SK-N-SH (cell line): ENCODE data around the gene LOXL4. TPM values are rescaled to one million over a fixed set of nuclear protein-coding genes. Genes with fewer than 3 reads are reported as not detected.

Experiments used
- CTCF ChIA-PET: fragments of 300-600, 350-600 bp; formaldehyde crosslinking; extraction: SDS; loops from one replicate; lab custom pipeline; 2021; lab: Yijun Ruan, JAX
- POLR2A ChIA-PET: fragments of 350-600 bp; sonication (Branson Sonifier 250); formaldehyde crosslinking; extraction: SDS; loops from one replicate; lab custom pipeline; 2020; ENCODE audit warnings: antibody characterized with exemption, inconsistent platforms; lab: Yijun Ruan, JAX
- DNase-seq: peaks from one replicate; pipeline ENCODE4 v3.0.0; 2012
- H2AFZ ChIP-seq: fragments of 200-600 bp; sonication (generic); 2 replicates; pipeline ENCODE4 v1.8.1; 2016; ENCODE audit warnings: antibody characterized with exemption, mild to moderate bottlenecking, low read depth
- H3F3A ChIP-seq: fragments of 200-600 bp; sonication (generic); replicated peaks from 2 replicates; pipeline ENCODE3; 2016; ENCODE audit warnings: antibody characterized with exemption, mild to moderate bottlenecking; ENCODE audit not compliant: insufficient read depth
- H3K27ac ChIP-seq, 2 experiments: fragments of 200-500 bp in 1 of 2; fragments of 200-600 bp in 1 of 2; sonication (Bioruptor generic) in 1 of 2; sonication (generic), shearing (Covaris generic) in 1 of 2; 2 replicates each; pipeline versions ENCODE4 v1.5.1 to v1.6.1; 2014 to 2016; ENCODE audit warnings: low read depth in 2 of 2, inconsistent platforms in 1 of 2, low read length in 1 of 2, mild to moderate bottlenecking in 1 of 2, mixed read lengths in 1 of 2
- H3K27me3 ChIP-seq: fragments of 200-600 bp; sonication (generic), shearing (Covaris generic); 2 replicates; pipeline ENCODE4 v1.6.1; 2016; ENCODE audit warnings: mixed run types; ENCODE audit not compliant: insufficient read depth
- H3K36me3 ChIP-seq, 2 experiments: fragments of 200-500 bp in 1 of 2; fragments of 200-600 bp in 1 of 2; sonication (Bioruptor generic) in 1 of 2; sonication (generic) in 1 of 2; replicated peaks in 1 of 2; 2 replicates each; pipeline versions ENCODE3 to v1.5.1; 2014 to 2016; ENCODE audit warnings: low read length in 1 of 2, mild to moderate bottlenecking in 1 of 2; ENCODE audit not compliant: insufficient read depth in 2 of 2, control insufficient read depth in 1 of 2
- H3K4me1 ChIP-seq, 2 experiments: fragments of 200-500 bp in 1 of 2; fragments of 200-600 bp in 1 of 2; sonication (Bioruptor generic) in 1 of 2; sonication (generic), shearing (Covaris generic) in 1 of 2; 2 replicates each; pipeline versions ENCODE4 v1.5.1 to v1.6.1; 2014 to 2016; ENCODE audit warnings: low read depth in 1 of 2, low read length in 1 of 2, mixed run types in 1 of 2; ENCODE audit not compliant: insufficient read depth in 2 of 2, control insufficient read depth in 1 of 2
- H3K4me2 ChIP-seq: fragments of 200-600 bp; sonication (generic), shearing (Covaris generic); 2 replicates; pipeline ENCODE4 v1.6.1; 2017; ENCODE audit warnings: mixed run types
- H3K4me3 ChIP-seq, 2 experiments: fragments of 200-500 bp in 1 of 2; fragments of 200-600 bp in 1 of 2; sonication (Bioruptor generic) in 1 of 2; sonication (generic), shearing (Covaris generic) in 1 of 2; 2 replicates each; pipeline versions ENCODE4 v1.5.1 to v1.8.1; 2014 to 2016; ENCODE audit warnings: low read depth in 2 of 2, inconsistent platforms in 1 of 2, low read length in 1 of 2, mild to moderate bottlenecking in 1 of 2, mixed read lengths in 1 of 2, moderate library complexity in 1 of 2
- H3K79me2 ChIP-seq: fragments of 200-600 bp; sonication (generic); 2 replicates; pipeline ENCODE4 v1.8.1; 2017; ENCODE audit warnings: mild to moderate bottlenecking; ENCODE audit not compliant: insufficient read depth
- H3K9ac ChIP-seq: fragments of 200-600 bp; sonication (generic); 2 replicates; pipeline ENCODE4 v1.6.1; 2017; ENCODE audit warnings: mixed run types
- H3K9me2 ChIP-seq: fragments of 200-600 bp; sonication (generic); 2 replicates; pipeline ENCODE4 v1.6.1; 2017; ENCODE audit warnings: mixed run types
- H3K9me3 ChIP-seq: fragments of 200-600 bp; sonication (generic); 2 replicates; pipeline ENCODE4 v1.6.1; 2017; ENCODE audit warnings: mixed run types, mild to moderate bottlenecking, moderate library complexity
- H4K20me1 ChIP-seq: fragments of 200-600 bp; sonication (generic); 2 replicates; pipeline ENCODE4 v1.6.1; 2017; ENCODE audit warnings: mild to moderate bottlenecking, mixed run types; ENCODE audit not compliant: insufficient read depth
- CHD2 ChIP-seq: fragments of 150-350 bp; IDR thresholded peaks from 2 replicates; pipeline ENCODE4 v1.6.1; 2018; ENCODE audit warnings: low read length; ENCODE audit not compliant: partially characterized antibody
- FOSL2 ChIP-seq: IDR thresholded peaks from 2 replicates; pipeline ENCODE4 v1.4.0; 2012; ENCODE audit warnings: low read depth, mild to moderate bottlenecking, moderate library complexity, borderline replicate concordance
- GABPA ChIP-seq: IDR thresholded peaks from 2 replicates; pipeline ENCODE4 v1.4.0; 2012; ENCODE audit warnings: low read depth, mild to moderate bottlenecking
- GATA2 ChIP-seq: sonication (generic); formaldehyde crosslinking; IDR thresholded peaks from 2 replicates; pipeline ENCODE4 v1.5.0; 2020; ENCODE audit warnings: mild to moderate bottlenecking, missing genetic modification reagents
- MXI1 ChIP-seq: IDR thresholded peaks from 2 replicates; pipeline ENCODE4 v1.6.1; 2012; ENCODE audit warnings: mild to moderate bottlenecking, low read depth, low read length, improper control_type of control experiment
- NRF1 ChIP-seq: IDR thresholded peaks from 2 replicates; pipeline ENCODE4 v1.6.1; 2012; ENCODE audit warnings: low read depth, mild to moderate bottlenecking, low read length
- RFX5 ChIP-seq: IDR thresholded peaks from 2 replicates; pipeline ENCODE4 v1.6.1; 2012; ENCODE audit warnings: mild to moderate bottlenecking, improper control_type of control experiment, low read length
- SIN3A ChIP-seq: IDR thresholded peaks from 2 replicates; pipeline ENCODE4 v1.6.1; 2012; ENCODE audit warnings: low read depth, mild to moderate bottlenecking, low read length, moderate library complexity, borderline replicate concordance
- TEAD4 ChIP-seq: IDR thresholded peaks from 2 replicates; pipeline ENCODE4 v1.4.0; 2012; ENCODE audit warnings: mild to moderate bottlenecking, borderline replicate concordance; ENCODE audit not compliant: insufficient read depth
- WGBS: methylation state at CpG from one replicate; pipeline ENCODE4 v1.1.6; 2017; ENCODE audit warnings: low lambda C conversion rate; 5-methylcytosine and 5-hydroxymethylcytosine counted together
- polyA plus RNA-seq, 3 experiments: library from polyadenylated mRNA; depleted of rRNA; stranded (reverse); fragments of >200 nt; gene quantifications; 2 replicates each; pipeline ENCODE4 v1.2.3, GENCODE V29; 2012
- TF ChIP-seq, protein P1 (sequence below): IDR thresholded peaks from 2 replicates; pipeline ENCODE4 v1.4.0; 2012; ENCODE audit warnings: low read depth
- TF ChIP-seq, protein P2 (sequence below): IDR thresholded peaks from 2 replicates; pipeline ENCODE4 v1.4.0; 2012; ENCODE audit warnings: low read depth, borderline replicate concordance
- TF ChIP-seq, protein P3 (sequence below): fragments of 150-350 bp; IDR thresholded peaks from 2 replicates; pipeline ENCODE4 v1.6.1; 2017; ENCODE audit warnings: antibody characterized with exemption, low read length, low read depth, borderline replicate concordance
- TF ChIP-seq, protein P4 (sequence below): fragments of 200-600 bp; sonication (generic); IDR thresholded peaks from 2 replicates; pipeline ENCODE4 v1.6.1; 2017; ENCODE audit warnings: antibody characterized with exemption, mild to moderate bottlenecking, moderate library complexity
- TF ChIP-seq, protein P5 (sequence below): fragments of 150-350 bp; IDR thresholded peaks from 2 replicates; pipeline ENCODE4 v1.6.1; 2016; ENCODE audit warnings: mild to moderate bottlenecking, low read depth, low read length

The LOXL4 gene
- polyA plus RNA-seq, 1 of the 3 experiments (the other 2 are of a cell fraction) = 1.7 TPM

DNA sequence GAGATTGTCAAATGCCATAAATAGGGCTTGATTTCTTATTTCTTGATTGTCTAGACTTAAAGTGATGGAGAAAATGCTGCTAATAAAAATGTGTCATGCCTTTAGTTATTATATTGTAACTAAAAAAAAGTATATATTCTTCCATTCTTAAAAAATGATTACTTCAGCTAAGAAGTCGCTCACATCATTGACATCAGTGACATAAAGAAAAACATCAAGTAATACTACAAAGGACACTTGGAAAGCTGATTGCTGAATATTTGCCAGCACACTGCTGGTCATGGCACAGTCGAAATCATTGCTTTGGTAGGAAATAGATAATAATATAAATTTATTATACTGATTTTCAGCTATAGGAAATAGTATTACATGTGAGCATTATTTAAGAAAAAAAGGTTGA lies 62.6 kb downstream of the LOXL4 start:
- H3K27ac ChIP-seq = no peak overlapping the region
- POLR2A ChIA-PET = no interaction called here
- no peak overlapping the region for H2AFZ ChIP-seq
- H3K4me1 ChIP-seq = no peaks in the 10 kb centered on the region
- CTCF ChIA-PET = interaction anchor here (1.3 to 1.8 kb wide), 2 partner anchors 35 to 104 kb away, joined by 5 to 8 read pairs; no protein-coding TSS in a partner anchor
- no peak for TF ChIP-seq FOSL2
- H3K9me3 ChIP-seq = no peaks in the 10 kb centered on the region
- no peak overlapping the region for H3K4me3 ChIP-seq
- no peaks in the 10 kb centered on the region for H3K27me3 ChIP-seq
- H3K9ac ChIP-seq = no peak overlapping the region
- H3K9me2 ChIP-seq = no peaks in the 10 kb centered on the region
- 94% methylated on average over 2 of the region's 2 CpGs for WGBS
- peaks cover 19 to 23% of the 10 kb centered on the region in 2 experiments for H3K36me3 ChIP-seq
- no peak for DNase-seq
- H3K79me2 ChIP-seq = peaks cover 5% of the 10 kb centered on the region; the same call in 1 of the 2 replicates
- H4K20me1 ChIP-seq = no peaks in the 10 kb centered on the region
- H3F3A ChIP-seq = no peaks in the 10 kb centered on the region
- H3K4me2 ChIP-seq = no peak overlapping the region

DNA sequence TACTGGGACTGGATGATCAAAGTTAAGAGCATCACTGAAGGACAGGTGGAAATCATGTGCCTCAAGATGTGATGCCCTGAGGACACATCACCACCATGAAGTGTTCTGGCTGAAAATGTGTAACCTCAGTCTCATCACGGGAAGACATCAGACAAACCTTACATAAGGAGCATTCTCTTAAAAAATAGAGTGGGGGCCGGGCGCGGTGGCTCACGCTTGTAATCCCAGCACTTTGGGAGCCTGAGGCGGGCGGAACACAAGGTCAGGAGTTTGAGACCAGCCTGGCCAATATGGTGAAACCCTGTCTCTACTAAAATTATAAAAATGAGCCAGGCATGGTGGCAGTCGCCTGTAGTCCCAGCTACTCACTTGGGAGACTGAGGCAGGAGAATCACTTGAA lies 65.6 kb downstream of the LOXL4 start:
- Histone ChIP-seq H3K27me3 (no peaks in the 10 kb centered on the region), H3K9me3 (no peaks in the 10 kb centered on the region), H2AFZ (no peak overlapping the region), H3K4me2 (no peak overlapping the region), H3K4me3 (no peak overlapping the region), H3K79me2 (peaks cover 10% of the 10 kb centered on the region), H3K27ac (no peak overlapping the region), H4K20me1 (no peaks in the 10 kb centered on the region), H3K9ac (no peak overlapping the region), H3K9me2 (no peaks in the 10 kb centered on the region), H3K36me3 (no peaks in the 10 kb centered on the region), H3F3A (no peaks in the 10 kb centered on the region), H3K4me1 (no peaks in the 10 kb centered on the region; a peak in 1 of 4 replicates)
- DNase-seq = no peak
- TF ChIP-seq, protein P1, sequence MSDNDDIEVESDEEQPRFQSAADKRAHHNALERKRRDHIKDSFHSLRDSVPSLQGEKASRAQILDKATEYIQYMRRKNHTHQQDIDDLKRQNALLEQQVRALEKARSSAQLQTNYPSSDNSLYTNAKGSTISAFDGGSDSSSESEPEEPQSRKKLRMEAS = no peak
- TF ChIP-seq CHD2 (no peak), MXI1 (no peak), SIN3A (no peak), RFX5 (no peak)
- TF ChIP-seq, protein P2, sequence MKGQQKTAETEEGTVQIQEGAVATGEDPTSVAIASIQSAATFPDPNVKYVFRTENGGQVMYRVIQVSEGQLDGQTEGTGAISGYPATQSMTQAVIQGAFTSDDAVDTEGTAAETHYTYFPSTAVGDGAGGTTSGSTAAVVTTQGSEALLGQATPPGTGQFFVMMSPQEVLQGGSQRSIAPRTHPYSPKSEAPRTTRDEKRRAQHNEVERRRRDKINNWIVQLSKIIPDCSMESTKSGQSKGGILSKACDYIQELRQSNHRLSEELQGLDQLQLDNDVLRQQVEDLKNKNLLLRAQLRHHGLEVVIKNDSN = no peak
- 97% methylated on average over 8 of the region's 8 CpGs for WGBS
- POLR2A ChIA-PET = no interaction called here
- CTCF ChIA-PET = no interaction called here

DNA sequence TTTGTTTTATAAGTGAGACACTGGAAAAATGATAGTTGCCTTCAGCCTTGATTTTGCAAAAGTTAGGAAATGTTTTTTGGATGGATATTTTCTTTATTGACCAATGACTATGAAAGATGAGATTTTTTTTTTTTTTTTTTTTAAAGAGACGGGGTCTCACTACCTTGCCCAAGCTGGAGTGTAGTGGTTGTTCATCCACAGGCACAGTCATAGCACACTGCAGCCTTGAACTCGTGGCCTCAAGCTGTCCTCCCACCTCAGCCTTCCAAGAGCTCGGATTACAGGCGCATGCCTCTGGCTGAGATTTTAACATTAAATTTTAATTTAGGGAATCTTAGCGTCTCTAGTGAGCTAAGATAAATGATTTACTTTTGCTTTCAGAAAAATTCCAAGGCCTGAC lies 66.2 kb downstream of the LOXL4 start:
- H3K9me2 ChIP-seq = no peaks in the 10 kb centered on the region

More for the DNA sequence above, 66.2 kb downstream of the LOXL4 start:
- H3K79me2 ChIP-seq = peaks cover 15% of the 10 kb centered on the region
- TF ChIP-seq TEAD4 (no peak), GABPA (no peak), NRF1 (no peak), GATA2 (CRISPR knock-in tag) (no peak)
- TF ChIP-seq, protein P3, sequence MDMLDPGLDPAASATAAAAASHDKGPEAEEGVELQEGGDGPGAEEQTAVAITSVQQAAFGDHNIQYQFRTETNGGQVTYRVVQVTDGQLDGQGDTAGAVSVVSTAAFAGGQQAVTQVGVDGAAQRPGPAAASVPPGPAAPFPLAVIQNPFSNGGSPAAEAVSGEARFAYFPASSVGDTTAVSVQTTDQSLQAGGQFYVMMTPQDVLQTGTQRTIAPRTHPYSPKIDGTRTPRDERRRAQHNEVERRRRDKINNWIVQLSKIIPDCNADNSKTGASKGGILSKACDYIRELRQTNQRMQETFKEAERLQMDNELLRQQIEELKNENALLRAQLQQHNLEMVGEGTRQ = no peak
- TF ChIP-seq, protein P4, sequence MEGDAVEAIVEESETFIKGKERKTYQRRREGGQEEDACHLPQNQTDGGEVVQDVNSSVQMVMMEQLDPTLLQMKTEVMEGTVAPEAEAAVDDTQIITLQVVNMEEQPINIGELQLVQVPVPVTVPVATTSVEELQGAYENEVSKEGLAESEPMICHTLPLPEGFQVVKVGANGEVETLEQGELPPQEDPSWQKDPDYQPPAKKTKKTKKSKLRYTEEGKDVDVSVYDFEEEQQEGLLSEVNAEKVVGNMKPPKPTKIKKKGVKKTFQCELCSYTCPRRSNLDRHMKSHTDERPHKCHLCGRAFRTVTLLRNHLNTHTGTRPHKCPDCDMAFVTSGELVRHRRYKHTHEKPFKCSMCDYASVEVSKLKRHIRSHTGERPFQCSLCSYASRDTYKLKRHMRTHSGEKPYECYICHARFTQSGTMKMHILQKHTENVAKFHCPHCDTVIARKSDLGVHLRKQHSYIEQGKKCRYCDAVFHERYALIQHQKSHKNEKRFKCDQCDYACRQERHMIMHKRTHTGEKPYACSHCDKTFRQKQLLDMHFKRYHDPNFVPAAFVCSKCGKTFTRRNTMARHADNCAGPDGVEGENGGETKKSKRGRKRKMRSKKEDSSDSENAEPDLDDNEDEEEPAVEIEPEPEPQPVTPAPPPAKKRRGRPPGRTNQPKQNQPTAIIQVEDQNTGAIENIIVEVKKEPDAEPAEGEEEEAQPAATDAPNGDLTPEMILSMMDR = no peak
- TF ChIP-seq, protein P5, sequence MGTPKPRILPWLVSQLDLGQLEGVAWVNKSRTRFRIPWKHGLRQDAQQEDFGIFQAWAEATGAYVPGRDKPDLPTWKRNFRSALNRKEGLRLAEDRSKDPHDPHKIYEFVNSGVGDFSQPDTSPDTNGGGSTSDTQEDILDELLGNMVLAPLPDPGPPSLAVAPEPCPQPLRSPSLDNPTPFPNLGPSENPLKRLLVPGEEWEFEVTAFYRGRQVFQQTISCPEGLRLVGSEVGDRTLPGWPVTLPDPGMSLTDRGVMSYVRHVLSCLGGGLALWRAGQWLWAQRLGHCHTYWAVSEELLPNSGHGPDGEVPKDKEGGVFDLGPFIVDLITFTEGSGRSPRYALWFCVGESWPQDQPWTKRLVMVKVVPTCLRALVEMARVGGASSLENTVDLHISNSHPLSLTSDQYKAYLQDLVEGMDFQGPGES = no peak
- TF ChIP-seq, all 33 proteins: peak for 0
- Histone ChIP-seq H3K4me1 (no peaks in the 10 kb centered on the region; a peak in 1 of 4 replicates), H3K4me2 (no peak overlapping the region), H3K27ac (no peak overlapping the region), H3K27me3 (no peaks in the 10 kb centered on the region), H3K9ac (no peak overlapping the region), H3K36me3 (no peaks in the 10 kb centered on the region), H2AFZ (no peak overlapping the region), H3K4me3 (no peak overlapping the region), H3K9me3 (no peaks in the 10 kb centered on the region), H3F3A (no peaks in the 10 kb centered on the region), H4K20me1 (no peaks in the 10 kb centered on the region)
- DNase-seq = no peak
- CTCF ChIA-PET = no interaction called here
- POLR2A ChIA-PET = no interaction called here
- WGBS = 95% methylated on average over 5 of the region's 5 CpGs
